PC-3 (cell line): Measurements from ENCODE around the gene DDX24. TPM values are rescaled to one million over a fixed set of nuclear protein-coding genes. Genes with fewer than 3 reads are reported as not detected.

Experiments used
- ATAC-seq: fragments of 200-7000 bp; cut with Tn5 transposase; 2 replicates; pipeline ENCODE4 v1.9.1; 2020; ENCODE audit warnings: mild to moderate bottlenecking, moderate library complexity
- BruUV-seq: library from RNA; stranded (reverse); fragments of 400-500 nt; replicated peaks from 2 replicates; lab custom pipeline; 2021; lab: Mats Ljungman, UMichigan
- CTCF ChIA-PET: fragments of 300-600 bp; sonication (Branson Sonifier 250); formaldehyde crosslinking; loops from one replicate; lab custom pipeline; 2022; ENCODE audit warnings: antibody characterized with exemption; lab: Charles Lee
- POLR2A ChIA-PET: fragments of 300-600 bp; sonication (Branson Sonifier 250); formaldehyde crosslinking; loops from one replicate; lab custom pipeline; 2022; ENCODE audit warnings: antibody characterized with exemption; ENCODE audit not compliant: unreplicated experiment; lab: Charles Lee
- DNase-seq: peaks from one replicate; pipeline ENCODE4 v3.0.0-alpha.2; 2015
- H2AFZ ChIP-seq: fragments of 300-600 bp; sonication (generic); 2 replicates; pipeline ENCODE4 v1.6.0; 2016; ENCODE audit warnings: antibody characterized with exemption, low read length
- H3F3A ChIP-seq: fragments of 300-600 bp; sonication (generic); one replicate; pipeline ENCODE4 v1.6.0; 2017; ENCODE audit warnings: antibody characterized with exemption, low read length, control low read depth, mild to moderate bottlenecking; ENCODE audit not compliant: unreplicated experiment
- H3K27ac ChIP-seq: fragments of 300-600 bp; sonication (generic); 2 replicates; pipeline ENCODE4 v1.5.1; 2016; ENCODE audit warnings: mild to moderate bottlenecking, low read length
- H3K27me3 ChIP-seq: fragments of 300-600 bp; sonication (generic); 2 replicates; pipeline ENCODE4 v1.6.1; 2016; ENCODE audit warnings: low read length, mixed read lengths
- H3K36me3 ChIP-seq: fragments of 300-600 bp; sonication (generic); 2 replicates; pipeline ENCODE4 v1.6.1; 2016; ENCODE audit warnings: low read depth, mixed run types, low read length, mixed read lengths
- H3K4me1 ChIP-seq: fragments of 300-600 bp; sonication (generic); 2 replicates; pipeline ENCODE4 v1.5.1; 2016; ENCODE audit warnings: low read length; ENCODE audit not compliant: insufficient read depth
- H3K4me2 ChIP-seq: fragments of 300-600 bp; sonication (generic); 2 replicates; pipeline ENCODE4 v1.6.0; 2016; ENCODE audit warnings: low read length
- H3K4me3 ChIP-seq: fragments of 300-600 bp; sonication (generic); 2 replicates; pipeline ENCODE4 v1.5.1; 2016; ENCODE audit warnings: mild to moderate bottlenecking, low read length, mixed read lengths
- H3K79me2 ChIP-seq: fragments of 300-600 bp; sonication (generic); 2 replicates; pipeline ENCODE4 v1.6.1; 2017; ENCODE audit warnings: low read length, mixed read lengths
- H3K9ac ChIP-seq: fragments of 300-600 bp; sonication (generic); 2 replicates; pipeline ENCODE4 v1.6.0; 2016; ENCODE audit warnings: mild to moderate bottlenecking, low read length
- H3K9me2 ChIP-seq: fragments of 300-600 bp; sonication (generic); replicated peaks from 2 replicates; pipeline ENCODE4 v1.6.1; 2016; ENCODE audit warnings: mixed run types, low read length, mixed read lengths
- H3K9me3 ChIP-seq: fragments of 300-600 bp; sonication (generic); 2 replicates; pipeline ENCODE4 v1.6.1; 2016; ENCODE audit warnings: low read length, mixed read lengths
- H4K20me1 ChIP-seq: fragments of 300-600 bp; sonication (generic); 2 replicates; pipeline ENCODE4 v1.6.1; 2016; ENCODE audit warnings: low read length, mixed read lengths
- EZH2 ChIP-seq: fragments of 300-600 bp; sonication (generic); IDR thresholded peaks from one replicate; pipeline ENCODE4 v1.6.1; 2017; ENCODE audit warnings: antibody characterized with exemption, mild to moderate bottlenecking, low read length; ENCODE audit not compliant: unreplicated experiment
- EZH2phosphoT487 ChIP-seq: fragments of 300-600 bp; sonication (generic); IDR thresholded peaks from 2 replicates; pipeline ENCODE4 v1.6.1; 2018; ENCODE audit warnings: mild to moderate bottlenecking, antibody characterized with exemption, low read length, borderline replicate concordance
- intact Hi-C: fragments of 100-400 bp; cut with micrococcal nuclease; formaldehyde crosslinking; loops from 2 replicates; pipeline ENCODE4 v1.9.0; 2023
- total RNA-seq: library from RNA; depleted of rRNA; stranded (reverse); fragments of >200 nt; gene quantifications from 2 replicates; pipeline ENCODE4 v1.2.3, GENCODE V29; 2014
- TF ChIP-seq, protein P1 (sequence below): fragments of 300-600 bp; sonication (generic); conservative IDR thresholded peaks from 2 replicates; pipeline ENCODE4 v1.5.1; 2017; ENCODE audit warnings: antibody characterized with exemption, low read depth, mild to moderate bottlenecking, low read length

Gene DDX24
- total RNA-seq, 1 experiment from 2014 or later, result 120 TPM

DNA sequence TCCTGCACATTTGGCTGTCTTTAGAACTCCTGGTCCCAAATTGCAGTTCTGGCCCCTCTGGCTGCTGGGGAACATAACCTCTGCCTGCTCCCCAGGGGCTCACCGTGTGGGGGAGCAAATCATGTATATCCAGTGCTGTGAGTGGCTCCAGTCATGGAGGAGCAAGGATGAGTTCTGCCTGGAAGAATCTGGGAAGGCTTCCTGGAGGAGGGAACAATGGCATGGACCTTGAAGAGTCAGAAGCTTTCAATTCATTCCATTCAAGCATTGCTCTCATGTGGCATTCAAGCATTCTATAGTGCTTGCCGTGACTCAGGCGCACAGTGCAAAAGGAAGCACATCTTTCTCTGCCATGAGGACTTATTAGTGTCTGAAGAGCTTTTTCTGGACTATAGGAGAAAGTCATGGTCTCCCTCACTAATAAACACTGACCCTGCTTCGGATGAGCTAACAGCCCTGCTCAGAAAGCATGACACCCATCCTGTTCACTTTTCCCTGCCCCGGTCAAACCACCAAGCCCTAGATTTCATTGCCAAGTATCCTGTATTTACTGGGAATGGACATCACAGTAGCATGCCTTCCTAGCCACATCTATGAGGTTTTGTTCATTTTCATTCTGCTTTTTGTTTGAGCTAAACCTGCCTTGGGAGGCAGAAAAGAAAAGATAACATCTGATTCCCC is 33.0 kb upstream of the DDX24 start:
- no peaks in the 10 kb centered on the region for H3K9me3 ChIP-seq
- no peaks in the 10 kb centered on the region for H3K36me3 ChIP-seq
- no peaks in the 10 kb centered on the region for H4K20me1 ChIP-seq
- H3K27me3 ChIP-seq, result peaks cover 7% of the 10 kb centered on the region
- H3F3A ChIP-seq, result no peaks in the 10 kb centered on the region
- no peak overlapping the region for H3K9ac ChIP-seq
- BruUV-seq, result no TSS peak
- TF ChIP-seq EZH2phosphoT487, result no peak
- TF ChIP-seq, protein P1, sequence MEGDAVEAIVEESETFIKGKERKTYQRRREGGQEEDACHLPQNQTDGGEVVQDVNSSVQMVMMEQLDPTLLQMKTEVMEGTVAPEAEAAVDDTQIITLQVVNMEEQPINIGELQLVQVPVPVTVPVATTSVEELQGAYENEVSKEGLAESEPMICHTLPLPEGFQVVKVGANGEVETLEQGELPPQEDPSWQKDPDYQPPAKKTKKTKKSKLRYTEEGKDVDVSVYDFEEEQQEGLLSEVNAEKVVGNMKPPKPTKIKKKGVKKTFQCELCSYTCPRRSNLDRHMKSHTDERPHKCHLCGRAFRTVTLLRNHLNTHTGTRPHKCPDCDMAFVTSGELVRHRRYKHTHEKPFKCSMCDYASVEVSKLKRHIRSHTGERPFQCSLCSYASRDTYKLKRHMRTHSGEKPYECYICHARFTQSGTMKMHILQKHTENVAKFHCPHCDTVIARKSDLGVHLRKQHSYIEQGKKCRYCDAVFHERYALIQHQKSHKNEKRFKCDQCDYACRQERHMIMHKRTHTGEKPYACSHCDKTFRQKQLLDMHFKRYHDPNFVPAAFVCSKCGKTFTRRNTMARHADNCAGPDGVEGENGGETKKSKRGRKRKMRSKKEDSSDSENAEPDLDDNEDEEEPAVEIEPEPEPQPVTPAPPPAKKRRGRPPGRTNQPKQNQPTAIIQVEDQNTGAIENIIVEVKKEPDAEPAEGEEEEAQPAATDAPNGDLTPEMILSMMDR, result no peak
- no peak for TF ChIP-seq EZH2
- no peaks in the 10 kb centered on the region for H3K9me2 ChIP-seq
- intact Hi-C loops, result no loop called here
- ATAC-seq (no peak), DNase-seq (no peak)
- H3K4me3 ChIP-seq, result no peak overlapping the region
- POLR2A ChIA-PET, result no interaction called here
- no peaks in the 10 kb centered on the region for H3K79me2 ChIP-seq
- CTCF ChIA-PET, result no interaction called here
- H3K4me1 ChIP-seq, result no peaks in the 10 kb centered on the region; the same call in 1 of the 2 replicates
- H2AFZ ChIP-seq, result no peak overlapping the region
- H3K27ac ChIP-seq, result no peak overlapping the region
- H3K4me2 ChIP-seq, result no peak overlapping the region

DNA sequence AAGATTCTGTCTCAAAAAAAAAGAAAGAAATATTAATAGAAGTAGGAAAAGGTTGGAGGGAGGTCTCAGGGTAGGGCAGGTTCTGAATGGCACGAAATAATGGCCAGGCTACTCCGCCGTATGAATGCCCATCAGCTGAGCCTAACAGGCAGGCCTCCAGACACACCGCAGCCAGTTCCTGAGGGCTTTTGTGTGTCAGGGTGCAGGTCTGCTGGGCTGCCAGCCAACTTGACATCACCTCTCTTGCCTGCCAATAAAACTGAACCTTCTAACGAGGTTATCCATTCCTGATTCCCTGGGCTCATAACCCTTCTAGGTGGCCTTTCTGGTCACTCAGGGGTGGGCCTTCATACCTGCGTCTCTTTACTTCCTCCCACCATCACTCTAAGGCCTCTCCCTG is 32.5 kb upstream of the DDX24 start:
- TF ChIP-seq EZH2 (no peak), EZH2phosphoT487 (no peak)
- TF ChIP-seq, protein P1, result no peak
- no TSS peak for BruUV-seq

DNA sequence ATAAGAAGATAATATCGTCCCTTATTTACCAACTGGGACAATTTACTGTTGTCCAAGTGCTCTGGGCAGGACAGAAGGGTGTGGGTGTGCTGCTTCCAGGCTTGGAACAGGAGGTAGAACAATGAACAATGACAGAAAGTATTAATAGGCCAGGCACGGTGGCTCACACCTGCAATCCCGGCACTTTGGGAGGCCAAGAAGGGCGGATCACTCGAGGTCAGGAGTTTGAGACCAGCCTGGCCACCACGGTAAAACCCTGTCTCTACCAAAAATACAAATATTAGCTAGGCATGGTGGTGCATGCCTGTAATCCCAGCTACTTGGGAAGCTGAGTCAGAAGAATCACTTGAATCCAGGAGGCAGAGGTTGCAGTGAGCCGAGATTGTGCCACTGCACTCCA is 32.1 kb upstream of the DDX24 start:
- POLR2A ChIA-PET, result no interaction called here
- intact Hi-C loops, result no loop called here
- Histone ChIP-seq H3K4me2 (no peak overlapping the region), H3K79me2 (no peaks in the 10 kb centered on the region), H3K9me3 (no peaks in the 10 kb centered on the region), H3K9me2 (no peaks in the 10 kb centered on the region), H2AFZ (no peak overlapping the region), H3K4me1 (no peaks in the 10 kb centered on the region; the same call in 1 of the 2 replicates), H3F3A (no peaks in the 10 kb centered on the region), H3K27ac (no peak overlapping the region), H3K9ac (no peak overlapping the region), H3K36me3 (no peaks in the 10 kb centered on the region), H4K20me1 (no peaks in the 10 kb centered on the region), H3K4me3 (no peak overlapping the region), H3K27me3 (peaks cover 7% of the 10 kb centered on the region)
- DNase-seq (no peak), ATAC-seq (no peak; the same call in 1 of the 2 replicates)
- TF ChIP-seq, protein P1, result no peak
- TF ChIP-seq EZH2phosphoT487 (no peak), EZH2 (no peak)
- CTCF ChIA-PET, result no interaction called here
- no TSS peak for BruUV-seq

More for the DNA sequence above, 32.5 kb upstream of the DDX24 start:
- H3K9me2 ChIP-seq, result no peaks in the 10 kb centered on the region
- H3K27me3 ChIP-seq, result peaks cover 7% of the 10 kb centered on the region
- no peaks in the 10 kb centered on the region for H3F3A ChIP-seq
- no peaks in the 10 kb centered on the region for H3K79me2 ChIP-seq
- H3K9ac ChIP-seq, result no peak overlapping the region
- no peak overlapping the region for H3K4me3 ChIP-seq
- ChIA-PET POLR2A (no interaction called here), CTCF (no interaction called here)
- no peaks in the 10 kb centered on the region for H3K36me3 ChIP-seq
- ATAC-seq (no peak), DNase-seq (no peak)
- no peaks in the 10 kb centered on the region for H4K20me1 ChIP-seq
- intact Hi-C loops, result no loop called here
- no peaks in the 10 kb centered on the region; the same call in 1 of the 2 replicates for H3K4me1 ChIP-seq
- no peak overlapping the region for H3K4me2 ChIP-seq
- H3K9me3 ChIP-seq, result no peaks in the 10 kb centered on the region
- no peak overlapping the region for H3K27ac ChIP-seq
- H2AFZ ChIP-seq, result no peak overlapping the region
